Ishikawa (cell line): Measurements from ENCODE around the gene ADD2.

Experiments
- CEBPB ChIP-seq: IDR thresholded peaks from 2 replicates; pipeline ENCODE4 v1.6.1; 2012
- CREB1 ChIP-seq: IDR thresholded peaks from 2 replicates; pipeline ENCODE4 v1.6.1; 2012; ENCODE audit warnings: low read depth
- EGR1 ChIP-seq: IDR thresholded peaks from 2 replicates; pipeline ENCODE4 v1.6.1; 2012
- EP300 ChIP-seq: IDR thresholded peaks from 2 replicates; pipeline ENCODE4 v1.6.1; 2012; ENCODE audit warnings: borderline replicate concordance
- FOXM1 ChIP-seq: IDR thresholded peaks from 2 replicates; pipeline ENCODE4 v1.6.1; 2012; ENCODE audit warnings: low read depth, borderline replicate concordance
- NFIC ChIP-seq: IDR thresholded peaks from 2 replicates; pipeline ENCODE4 v1.6.1; 2012
- RAD21 ChIP-seq: IDR thresholded peaks from 2 replicates; pipeline ENCODE4 v1.6.1; 2012; ENCODE audit warnings: low read depth
- REST ChIP-seq: IDR thresholded peaks from 2 replicates; pipeline ENCODE4 v1.6.1; 2012; ENCODE audit warnings: low read depth, mild to moderate bottlenecking
- TAF1 ChIP-seq: IDR thresholded peaks from 2 replicates; pipeline ENCODE4 v1.6.1; 2012; ENCODE audit warnings: low read depth, mild to moderate bottlenecking
- TCF12 ChIP-seq: IDR thresholded peaks from 2 replicates; pipeline ENCODE4 v1.6.1; 2012; ENCODE audit warnings: low read depth
- TEAD4 ChIP-seq: IDR thresholded peaks from 2 replicates; pipeline ENCODE4 v1.6.1; 2012
- YY1 ChIP-seq: IDR thresholded peaks from 2 replicates; pipeline ENCODE4 v1.6.1; 2012; ENCODE audit warnings: low read depth
- ZBTB7A ChIP-seq: IDR thresholded peaks from 2 replicates; pipeline ENCODE4 v1.6.1; 2012; ENCODE audit warnings: low read depth
- TF ChIP-seq, protein P1 (sequence below): IDR thresholded peaks from 2 replicates; pipeline ENCODE4 v1.6.1; 2012
- TF ChIP-seq, protein P2 (sequence below): IDR thresholded peaks from 2 replicates; pipeline ENCODE4 v1.6.1; 2012

The ADD2 gene

GRCh38 chr2:70708376-70709199, 59.4 kb downstream of the ADD2 start:
- TF ChIP-seq NFIC: no peak
- TF ChIP-seq, protein P1, sequence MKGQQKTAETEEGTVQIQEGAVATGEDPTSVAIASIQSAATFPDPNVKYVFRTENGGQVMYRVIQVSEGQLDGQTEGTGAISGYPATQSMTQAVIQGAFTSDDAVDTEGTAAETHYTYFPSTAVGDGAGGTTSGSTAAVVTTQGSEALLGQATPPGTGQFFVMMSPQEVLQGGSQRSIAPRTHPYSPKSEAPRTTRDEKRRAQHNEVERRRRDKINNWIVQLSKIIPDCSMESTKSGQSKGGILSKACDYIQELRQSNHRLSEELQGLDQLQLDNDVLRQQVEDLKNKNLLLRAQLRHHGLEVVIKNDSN: no peak
- TF ChIP-seq TCF12: no peak
- TF ChIP-seq ZBTB7A: no peak
- TF ChIP-seq, protein P2, sequence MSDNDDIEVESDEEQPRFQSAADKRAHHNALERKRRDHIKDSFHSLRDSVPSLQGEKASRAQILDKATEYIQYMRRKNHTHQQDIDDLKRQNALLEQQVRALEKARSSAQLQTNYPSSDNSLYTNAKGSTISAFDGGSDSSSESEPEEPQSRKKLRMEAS: no peak
- no peak for TF ChIP-seq RAD21
- TF ChIP-seq TEAD4: no peak
- no peak for TF ChIP-seq EGR1
- TF ChIP-seq EP300: no peak
- no peak for TF ChIP-seq TAF1
- no peak for TF ChIP-seq YY1
- TF ChIP-seq FOXM1: no peak
- no peak for TF ChIP-seq REST
- TF ChIP-seq CREB1: no peak
- no peak for TF ChIP-seq CEBPB

- TF ChIP-seq, protein P1: no peak
- TF ChIP-seq ZBTB7A (no peak), TEAD4 (no peak)
These were observed 60.3 kb downstream of the ADD2 start for GRCh38 chr2:70707706-70708105.

GRCh38 chr2:70706026-70706795, 61.8 kb downstream of the ADD2 start:
- no peak for TF ChIP-seq CREB1
- TF ChIP-seq, protein P1: no peak
- no peak for TF ChIP-seq YY1
- TF ChIP-seq TEAD4: no peak
- TF ChIP-seq NFIC: no peak
- TF ChIP-seq, protein P2: no peak
- TF ChIP-seq REST: no peak
- TF ChIP-seq EGR1: no peak
- no peak for TF ChIP-seq FOXM1
- no peak for TF ChIP-seq EP300
- TF ChIP-seq RAD21: no peak
- TF ChIP-seq TCF12: no peak
- no peak for TF ChIP-seq TAF1
- no peak for TF ChIP-seq CEBPB
- TF ChIP-seq ZBTB7A: no peak

DNA sequence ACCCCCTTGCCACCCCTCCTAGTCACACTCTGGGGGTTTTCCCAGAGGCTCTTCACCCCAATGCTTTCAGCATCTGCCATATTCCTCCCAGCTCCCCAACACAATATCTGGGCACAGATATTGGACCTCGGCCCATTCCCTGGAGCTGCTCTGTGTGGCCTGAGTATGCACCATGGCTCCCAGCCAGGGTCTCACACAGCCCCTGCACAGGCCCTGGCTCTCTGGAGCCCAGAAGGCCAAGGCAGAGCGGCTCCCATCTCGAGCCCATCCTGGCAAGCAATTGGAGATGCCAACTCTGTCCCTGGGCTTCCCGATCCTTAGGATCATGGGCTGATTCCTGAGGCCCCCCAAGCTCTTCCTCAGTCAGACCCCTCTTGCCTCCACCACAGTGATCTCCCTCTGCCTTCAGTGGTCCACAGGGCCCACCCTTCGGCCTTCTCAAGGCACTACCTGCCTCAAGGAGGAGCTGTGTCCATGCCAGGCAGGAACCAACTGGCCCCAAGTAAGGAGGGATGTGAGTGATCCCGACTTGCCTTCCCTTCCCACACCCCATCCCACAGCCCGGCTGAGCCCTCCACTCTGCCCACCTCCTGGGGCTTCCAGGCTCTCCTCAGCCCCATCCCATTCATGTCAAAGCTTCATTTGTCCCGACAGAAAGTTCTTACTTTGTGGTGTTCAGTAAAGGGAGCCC, 62.7 kb downstream of the ADD2 start:
- TF ChIP-seq CREB1 (no peak), CEBPB (no peak), TEAD4 (no peak), TCF12 (no peak), ZBTB7A (no peak), RAD21 (no peak), FOXM1 (no peak), NFIC (no peak)
- TF ChIP-seq, protein P1: no peak
